ENCODE data around the gene CREB3L1.
"Not testable (repeated sequence)": the region's sequence is repeated elsewhere in the genome, so short reads cannot be mapped to it uniquely, and the experiment has no call there.

Gene CREB3L1

DNA sequence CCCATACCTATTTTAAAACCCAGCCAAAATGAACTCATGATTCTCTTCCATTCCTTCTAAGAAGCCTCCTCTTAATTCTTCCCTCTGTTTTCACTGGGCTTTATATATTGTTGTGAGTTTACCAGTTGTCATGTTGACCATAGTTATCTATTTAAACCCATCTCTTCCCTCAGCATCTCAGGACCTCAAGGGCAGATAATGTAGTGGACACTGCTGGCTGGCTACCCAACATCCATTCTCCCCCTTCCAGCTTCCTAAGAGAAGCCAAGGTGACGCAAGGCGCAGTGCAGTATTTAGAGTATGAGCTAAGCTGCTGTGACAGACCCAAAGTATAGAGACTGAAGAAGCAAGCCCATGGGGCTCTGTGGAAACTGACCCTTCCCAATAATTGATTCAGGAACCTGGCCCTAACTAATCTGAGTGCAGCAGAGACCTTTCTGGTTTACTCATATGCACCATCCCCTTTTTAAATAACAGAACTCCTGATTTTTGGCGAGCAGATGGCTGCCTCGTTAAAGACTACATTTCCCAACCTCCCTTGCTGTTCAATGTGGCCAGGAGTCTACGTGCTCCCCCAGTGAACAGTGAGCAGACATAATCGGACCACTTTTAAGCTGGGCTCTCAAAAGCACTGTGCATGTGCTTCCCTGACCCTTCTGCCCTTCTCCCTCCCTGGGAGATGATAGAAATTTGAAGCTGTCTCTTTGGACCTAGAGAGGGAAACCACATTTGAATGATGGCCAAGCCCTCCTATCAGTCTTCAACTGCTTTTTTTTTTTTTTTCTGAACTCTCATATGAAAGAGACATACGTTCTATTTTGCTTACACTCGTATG lies 28.1 kb upstream of the CREB3L1 start:
- no peak for DNase-seq

DNA sequence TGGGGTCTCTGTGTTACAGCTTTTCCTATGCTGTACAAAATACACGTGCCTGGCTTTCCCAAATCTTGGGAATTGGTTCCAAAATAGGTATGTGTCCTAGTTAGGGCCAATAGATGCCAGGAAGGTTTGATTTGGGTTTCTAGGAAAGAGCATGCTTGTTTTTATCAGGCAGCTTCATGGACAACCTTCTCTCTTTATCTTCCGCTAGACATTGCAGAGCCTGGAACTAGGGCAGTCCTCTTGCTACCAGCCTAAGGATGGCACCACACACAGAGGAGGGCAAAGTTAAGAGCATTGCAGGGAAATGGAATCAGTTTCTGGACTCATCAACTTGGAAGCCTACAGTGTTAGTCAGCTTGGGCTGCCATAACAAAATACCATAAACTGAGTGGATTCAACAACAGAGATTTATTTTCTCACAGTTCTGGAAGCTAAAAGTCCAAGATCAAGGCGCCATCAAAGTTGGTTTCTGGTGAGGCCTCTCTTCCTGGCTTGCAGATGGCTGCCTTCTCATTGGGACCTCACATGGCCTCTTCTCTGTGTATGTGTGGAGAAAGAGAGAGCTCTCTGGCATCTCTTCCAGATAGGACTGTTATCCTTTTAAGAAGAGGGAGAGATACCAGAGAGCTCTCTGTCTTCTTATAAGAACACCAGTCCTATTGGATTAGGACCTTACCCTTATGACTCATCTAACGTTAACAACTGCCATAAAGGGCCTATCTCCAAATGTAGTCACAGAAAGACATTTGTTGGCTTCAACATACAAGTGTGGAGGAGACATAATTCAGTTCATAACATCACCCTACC lies 27.3 kb upstream of the CREB3L1 start:
- DNase-seq: no peak

DNA sequence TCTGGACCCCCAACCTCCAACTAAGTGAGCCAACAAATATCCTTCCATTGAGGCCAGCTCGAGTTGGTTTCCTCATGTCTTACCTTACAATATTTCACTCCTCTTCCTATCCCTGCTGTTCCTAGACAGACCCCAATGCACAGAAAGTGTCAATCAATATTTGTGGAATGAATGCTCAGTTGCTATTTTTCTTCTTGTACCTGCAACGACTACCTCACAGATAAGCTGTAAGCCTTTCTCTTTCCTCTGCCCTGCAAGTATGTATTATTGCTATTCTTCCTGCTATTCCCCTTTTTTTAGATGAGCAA lies 26.8 kb upstream of the CREB3L1 start:
- DNase-seq: no peak

GRCh38 chr11:46251954-46252353 lies 25.5 kb upstream of the CREB3L1 start:
- DNase-seq: no peak

DNA sequence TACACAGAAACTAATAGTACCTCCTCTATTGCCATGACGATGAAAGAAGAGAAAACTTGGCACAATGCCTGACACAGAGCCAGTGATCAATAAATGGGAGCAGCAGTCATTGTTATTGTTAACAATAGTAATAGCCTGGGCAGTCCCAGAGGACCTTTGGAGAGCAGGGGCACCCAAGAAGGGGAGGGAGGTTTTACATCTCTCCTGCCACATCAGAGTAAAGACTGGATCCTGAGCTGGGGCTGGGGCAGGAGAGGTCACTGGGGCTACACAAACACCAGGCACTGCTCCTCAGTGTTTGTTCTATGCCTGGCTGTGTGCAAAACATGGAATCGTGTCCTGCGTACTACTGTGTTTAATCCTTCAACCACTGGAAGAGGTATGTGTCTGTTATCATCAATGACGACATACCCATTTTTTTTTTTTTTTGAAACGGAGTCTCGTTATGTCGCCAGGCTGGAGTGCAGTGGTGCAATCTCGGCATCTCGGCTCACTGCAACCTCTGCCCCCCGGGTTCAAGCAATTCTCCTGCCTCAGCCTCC lies 25.0 kb upstream of the CREB3L1 start:
- no peak for DNase-seq

DNA sequence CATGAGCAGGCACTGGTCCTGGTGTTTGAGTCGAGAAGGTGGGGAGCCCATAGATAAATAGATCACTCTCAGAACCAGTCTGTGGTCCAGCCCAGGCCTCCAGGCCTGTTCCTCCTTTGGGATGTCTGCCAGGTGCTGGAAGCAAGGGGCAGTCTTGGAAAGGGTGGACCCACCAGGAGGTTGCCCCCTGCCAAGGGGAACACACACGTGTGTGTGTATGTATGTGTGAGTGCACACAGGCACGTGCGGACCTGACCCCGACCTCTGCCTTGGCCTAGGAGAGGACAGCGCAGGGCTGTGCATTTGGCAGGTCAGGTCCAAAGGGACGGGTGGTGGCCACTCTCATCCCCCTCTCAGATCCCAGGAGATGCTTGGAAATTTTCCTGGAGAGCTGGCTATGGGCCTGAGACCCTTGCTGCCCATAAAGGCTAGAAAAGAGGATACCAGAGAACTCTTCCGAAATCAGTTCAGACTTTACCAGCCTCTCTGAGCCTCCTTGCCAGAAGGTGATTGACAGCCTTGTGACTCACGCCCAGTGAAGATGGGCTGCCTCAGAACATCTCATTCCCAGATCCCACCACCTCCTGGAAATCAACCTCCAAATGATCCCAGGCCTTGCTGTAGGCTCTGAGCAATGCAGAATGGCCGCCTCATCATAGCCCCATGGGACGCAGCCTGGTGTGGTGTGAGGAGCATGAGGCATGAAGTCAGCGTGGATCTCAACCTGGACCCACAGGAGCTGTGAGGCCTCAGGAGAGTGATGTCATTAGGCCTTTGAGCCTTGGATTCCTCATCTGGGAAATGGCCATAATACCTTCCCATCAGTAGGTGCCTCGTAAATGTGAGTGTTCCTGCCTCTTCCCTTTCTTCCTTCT lies 24.0 kb upstream of the CREB3L1 start:
- no peak for DNase-seq

DNA sequence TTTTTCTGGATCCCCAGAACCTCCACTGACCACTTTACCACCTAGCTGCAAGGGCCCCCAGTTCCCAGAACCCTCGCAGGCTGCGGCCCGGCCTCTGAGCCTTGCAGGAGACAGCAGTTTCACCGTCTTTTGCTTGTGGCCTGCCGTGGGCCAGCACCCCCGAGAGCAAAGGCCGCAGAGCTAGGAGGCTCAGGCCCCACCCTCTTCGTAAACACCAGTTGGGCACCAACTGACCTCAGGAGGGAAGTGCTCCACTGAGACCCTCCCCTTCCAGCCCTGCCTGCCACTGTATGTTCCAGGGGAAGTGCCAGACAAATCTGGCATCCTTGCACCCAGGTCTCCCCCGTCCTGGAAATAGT lies 23.4 kb upstream of the CREB3L1 start:
- DNase-seq: no peak

GRCh38 chr11:46256540-46257001 lies 20.9 kb upstream of the CREB3L1 start:
- no peak for DNase-seq

DNA sequence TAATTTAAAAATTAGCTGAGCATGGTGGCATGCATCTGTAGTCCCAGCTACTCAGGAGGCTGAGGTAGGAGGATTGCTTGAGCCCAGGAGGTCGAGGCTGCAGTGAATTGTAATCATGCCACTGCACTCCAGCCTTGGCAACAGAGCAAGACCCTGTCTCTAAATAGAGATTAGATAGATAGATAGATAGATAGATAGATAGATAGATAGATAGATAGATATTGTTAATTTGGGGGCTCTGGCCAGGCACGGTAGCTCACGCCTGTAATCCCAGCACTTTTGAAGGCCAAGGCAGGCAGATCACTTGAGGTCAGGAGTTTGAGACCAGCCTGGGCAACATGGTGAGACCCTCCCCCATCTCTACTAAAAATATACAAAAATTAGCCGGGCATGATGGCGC lies 18.1 kb upstream of the CREB3L1 start:
- not testable (repeated sequence) for DNase-seq

- DNase-seq: no peak
These were observed 17.4 kb upstream of the CREB3L1 start for GRCh38 chr11:46259971-46260560.

DNA sequence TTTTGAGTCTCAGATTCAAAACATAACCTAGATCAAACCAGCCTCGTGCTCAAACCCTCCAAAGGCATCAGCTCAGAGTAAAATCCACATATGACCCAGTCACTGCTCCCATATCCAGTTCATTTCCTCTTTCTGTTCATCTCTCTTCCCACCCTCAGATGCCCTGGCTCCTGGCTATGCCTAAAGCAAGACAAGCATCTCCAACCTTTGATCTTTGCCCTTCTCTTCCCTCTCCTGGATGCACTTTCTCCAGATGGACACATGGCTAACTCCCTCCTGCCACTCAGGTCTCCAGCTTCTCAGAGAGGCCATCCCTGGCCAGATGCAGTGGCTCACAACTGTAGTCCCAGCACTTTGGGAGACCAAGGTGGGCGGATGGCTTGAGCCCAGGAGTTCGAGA lies 14.3 kb upstream of the CREB3L1 start:
- no peak for DNase-seq

GRCh38 chr11:46264030-46264429 lies 13.4 kb upstream of the CREB3L1 start:
- DNase-seq: no peak

- no peak for DNase-seq
These were observed 12.5 kb upstream of the CREB3L1 start for GRCh38 chr11:46264976-46265375.

DNA sequence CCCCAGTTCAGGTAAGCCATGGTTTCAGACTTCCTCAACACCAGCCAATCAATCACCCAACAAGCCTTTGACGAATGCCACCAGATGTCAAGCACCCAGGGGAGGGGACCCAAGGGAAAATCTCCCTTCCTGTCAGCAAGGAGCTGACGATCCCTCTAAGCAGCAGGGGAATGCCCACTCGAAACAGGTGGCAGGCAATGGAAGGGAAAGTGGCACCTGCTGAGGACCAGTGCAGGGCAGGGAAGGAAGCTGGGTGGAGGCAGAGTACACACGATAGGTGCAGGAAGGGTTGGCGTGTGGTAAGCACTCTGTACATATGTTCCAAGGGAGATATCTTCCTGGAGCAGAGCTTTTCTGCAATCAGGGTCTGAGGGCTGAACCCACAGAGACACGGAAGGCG lies 11.7 kb upstream of the CREB3L1 start:
- no peak for DNase-seq

DNA sequence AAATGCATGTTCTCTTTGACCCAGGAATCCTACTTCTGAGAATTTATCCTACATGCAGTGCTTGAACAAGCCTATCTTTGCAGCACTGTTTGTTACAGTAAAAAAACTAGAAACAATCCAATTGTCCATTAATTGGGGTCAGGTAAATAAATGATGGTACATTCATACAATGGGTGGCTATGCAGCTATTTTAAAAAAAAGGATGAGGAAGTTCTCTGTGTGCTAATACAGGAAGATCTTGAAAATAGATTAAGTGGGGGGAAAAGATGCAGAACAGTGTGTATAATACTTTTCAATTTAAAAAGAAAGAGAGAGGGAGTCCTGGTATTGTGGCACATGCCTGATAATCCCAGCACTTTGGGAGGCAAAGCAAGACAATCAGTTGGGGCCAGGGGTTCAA lies 9.5 kb upstream of the CREB3L1 start:
- no peak for DNase-seq

DNA sequence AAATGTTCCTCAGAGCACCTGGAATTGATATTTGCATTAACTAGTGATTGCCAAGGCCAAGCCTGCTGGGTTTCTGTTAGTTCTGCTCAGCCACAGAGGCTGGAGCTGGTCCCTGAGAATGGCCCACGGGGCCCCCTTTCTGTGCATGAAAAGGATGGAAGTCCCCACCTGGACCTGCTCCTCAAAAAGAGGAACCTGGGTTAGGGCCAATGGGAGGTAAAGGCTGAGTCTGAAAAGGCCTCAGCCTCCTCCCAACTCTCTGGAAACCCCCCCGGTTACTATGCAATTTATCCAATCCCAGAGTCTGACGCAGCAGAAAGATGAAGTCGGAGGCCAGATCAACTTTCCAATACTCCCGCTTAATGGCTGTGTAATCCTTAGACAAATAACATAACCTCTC lies 6.8 kb upstream of the CREB3L1 start:
- no peak for DNase-seq

DNA sequence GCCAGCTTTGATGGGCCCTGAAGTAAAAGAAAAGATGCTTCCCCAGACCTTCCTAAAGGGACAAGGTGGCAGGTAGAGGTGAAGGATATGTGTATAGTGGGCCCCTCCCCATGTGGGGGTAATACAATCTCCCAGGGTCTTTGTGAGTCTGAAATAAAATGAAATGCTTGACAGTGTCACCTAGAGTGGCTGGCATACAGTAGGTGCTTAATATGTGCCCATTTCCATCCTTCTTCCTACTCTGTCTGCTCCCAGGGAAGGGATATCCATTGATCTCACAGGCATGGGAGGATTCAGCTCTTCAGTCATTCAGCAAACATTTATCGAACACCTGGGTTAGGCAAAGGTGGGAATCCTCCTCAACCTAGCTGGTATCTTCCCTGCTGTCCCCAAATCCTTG lies 6.1 kb upstream of the CREB3L1 start:
- no peak for DNase-seq

DNA sequence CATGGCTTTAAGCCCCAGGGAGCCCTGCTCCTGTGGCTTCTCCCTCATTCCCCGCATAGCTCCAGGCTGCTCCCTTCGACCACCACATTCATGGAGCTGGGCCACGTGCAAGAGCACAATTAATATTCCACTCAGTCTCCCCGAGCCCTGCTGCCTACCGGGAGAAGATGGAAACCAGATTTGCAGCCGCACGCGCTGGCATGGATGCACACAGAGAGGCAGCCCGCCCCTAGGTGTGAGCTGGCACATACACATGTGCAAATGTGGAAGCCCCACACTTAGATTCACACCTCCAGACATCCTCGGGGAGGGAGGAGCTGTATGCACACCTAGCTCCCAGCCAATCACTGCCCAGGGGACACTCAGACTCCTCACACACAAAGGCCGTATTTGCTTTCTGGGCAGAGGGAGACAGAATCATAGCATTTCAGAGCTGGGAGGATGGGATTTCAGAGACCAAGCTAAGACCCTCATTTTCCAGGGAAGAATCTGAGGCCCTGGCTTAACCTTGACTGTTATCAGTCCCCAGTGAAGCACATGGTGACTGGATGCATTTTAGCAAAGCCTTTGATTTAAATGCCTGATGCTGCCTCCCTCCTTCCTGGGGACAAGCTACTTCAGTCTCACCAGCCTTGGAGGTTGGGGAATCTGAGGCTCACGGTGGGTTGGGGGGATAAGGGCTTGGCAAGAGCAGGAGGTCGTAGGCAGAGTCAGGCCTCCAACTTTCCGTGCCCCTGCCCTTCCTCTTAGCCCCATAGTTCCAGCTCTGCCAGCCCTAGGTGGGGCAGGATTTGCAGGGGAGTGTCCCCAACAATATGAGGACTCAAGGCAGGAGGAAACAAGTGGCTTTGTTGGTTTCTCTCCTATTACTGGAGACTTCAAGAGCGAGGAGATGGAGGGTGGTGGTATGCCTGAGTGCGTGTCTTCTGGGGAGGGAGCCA lies 5.3 kb upstream of the CREB3L1 start:
- DNase-seq: no peak

- DNase-seq: no peak
These were observed 4.5 kb upstream of the CREB3L1 start for GRCh38 chr11:46272816-46273427.

- DNase-seq: no peak
These were observed 3.8 kb upstream of the CREB3L1 start for GRCh38 chr11:46273511-46274205.

Data from activated CD4-positive, alpha-beta T cell treated with anti-CD3 and anti-CD28 coated beads, Interleukin-10, Interleukin-2, amounts not matched to agents 100 ng/mL and 50 ng/mL, durations not matched to agents 16 hours and 8 hours (primary cell).